Keratinocyte (primary cell): Measurements from ENCODE around the gene EGLN3. TPM values are rescaled to one million over a fixed set of nuclear protein-coding genes. Genes with fewer than 3 reads are reported as not detected.

Experiments
- DNase-seq: peaks from one replicate; pipeline ENCODE4 v3.0.0-alpha.2; 2011; ENCODE audit warnings: low read depth, missing footprints, low spot score
- FAIRE-seq: peaks from 2 replicates; lab custom pipeline; 2011; peaks lifted over from hg19 to GRCh38; lab: Jason Lieb, UNC
- H2AFZ ChIP-seq: 2 replicates; pipeline ENCODE4 v1.6.0; 2012; ENCODE audit warnings: low read length, control low read depth, inconsistent platforms; ENCODE audit not compliant: control insufficient read depth
- H3K27ac ChIP-seq: 2 replicates; pipeline ENCODE4 v1.5.1; 2011; ENCODE audit warnings: low read length; ENCODE audit not compliant: control insufficient read depth, insufficient read depth
- H3K27me3 ChIP-seq: 3 replicates; pipeline ENCODE4 v1.6.0; 2011; ENCODE audit warnings: low read length; ENCODE audit not compliant: control insufficient read depth, insufficient read depth; ENCODE audit errors: extremely low read depth
- H3K36me3 ChIP-seq, 2 experiments: 2 replicates in 1 of 2; 3 replicates in 1 of 2; pipeline ENCODE4 v1.5.1; 2011; ENCODE audit warnings: low read length in 2 of 2, mild to moderate bottlenecking in 1 of 2; ENCODE audit not compliant: control insufficient read depth in 2 of 2, insufficient read depth in 2 of 2; ENCODE audit errors: extremely low read depth in 1 of 2
- H3K4me1 ChIP-seq: 3 replicates; pipeline ENCODE4 v1.5.1; 2011; ENCODE audit warnings: low read length; ENCODE audit not compliant: control insufficient read depth, insufficient read depth; ENCODE audit errors: extremely low read depth
- H3K4me2 ChIP-seq: 3 replicates; pipeline ENCODE4 v1.6.0; 2011; ENCODE audit warnings: low read depth, low read length; ENCODE audit not compliant: control insufficient read depth, insufficient read depth; ENCODE audit errors: extremely low read depth
- H3K4me3 ChIP-seq, 3 experiments: fragments of 200-600 bp in 1 of 3; sonication (generic) in 1 of 3; 2 replicates in 2 of 3; 3 replicates in 1 of 3; pipeline ENCODE4 v1.5.1; 2011 to 2016; ENCODE audit warnings: low read length in 3 of 3, mild to moderate bottlenecking in 3 of 3, control low read depth in 2 of 3, inconsistent platforms in 1 of 3, low read depth in 1 of 3, mixed read lengths in 1 of 3, mixed run types in 1 of 3, moderate library complexity in 1 of 3; ENCODE audit not compliant: control insufficient read depth in 2 of 3, insufficient read depth in 2 of 3; ENCODE audit errors: extremely low read depth in 1 of 3
- H3K79me2 ChIP-seq: 2 replicates; pipeline ENCODE4 v1.6.0; 2012; ENCODE audit warnings: low read length; ENCODE audit not compliant: control insufficient read depth, insufficient read depth
- H3K9ac ChIP-seq: 3 replicates; pipeline ENCODE4 v1.6.0; 2011; ENCODE audit warnings: low read length; ENCODE audit not compliant: control insufficient read depth, insufficient read depth; ENCODE audit errors: extremely low read depth
- H3K9me1 ChIP-seq: 3 replicates; pipeline ENCODE4 v1.6.0; 2011; ENCODE audit warnings: low read length; ENCODE audit not compliant: control insufficient read depth, insufficient read depth; ENCODE audit errors: extremely low read depth
- H3K9me3 ChIP-seq: 2 replicates; pipeline ENCODE4 v1.5.1; 2012; ENCODE audit warnings: low read depth, low read length; ENCODE audit not compliant: control insufficient read depth
- H4K20me1 ChIP-seq: 3 replicates; pipeline ENCODE4 v1.6.0; 2011; ENCODE audit warnings: low read length; ENCODE audit not compliant: control insufficient read depth, insufficient read depth; ENCODE audit errors: extremely low read depth
- CTCF ChIP-seq, 3 experiments: IDR thresholded peaks in 1 of 3; conservative IDR thresholded peaks in 1 of 3; optimal IDR thresholded peaks in 1 of 3; 2 replicates in 2 of 3; 3 replicates in 1 of 3; pipeline versions ENCODE3 to v1.5.1; 2011; ENCODE audit warnings: low read length in 3 of 3, mild to moderate bottlenecking in 3 of 3, moderate library complexity in 2 of 3, control low read depth in 1 of 3, inconsistent platforms in 1 of 3; ENCODE audit not compliant: insufficient read depth in 2 of 3; ENCODE audit errors: extremely low read depth in 1 of 3
- EZH2 ChIP-seq: IDR thresholded peaks from one replicate; pipeline ENCODE4 v1.6.1; 2012; ENCODE audit warnings: inconsistent platforms, mild to moderate bottlenecking, low read length, moderate library complexity
- dilution Hi-C: fragments of 300-500 bp; cut with MboI; formaldehyde crosslinking; loops from one replicate; pipeline ENCODE4 v1.7.0; 2020; ENCODE audit warnings: low sequenced_read_pairs; ENCODE audit not compliant: extremely low pct_ligation_motif_present
- polyA plus RNA-seq, 5 experiments: library from polyadenylated mRNA; depleted of rRNA in 3 of 5; stranded (reverse) in 3 of 5; stranded (forward) in 1 of 5; unstranded in 1 of 5; fragments of >200 nt; gene quantifications; 1 replicate in 1 of 5; 2 replicates in 3 of 5; 3 replicates in 1 of 5; pipeline versions ENCODE4 v1.2.1 to v1.2.3, GENCODE V29; 2011 to 2012; ENCODE audit warnings: missing spikeins in 2 of 5, low read depth in 1 of 5, low replicate concordance in 1 of 5

EGLN3 gene
- polyA plus RNA-seq, 1 donor (not counting 4 experiments of a cell fraction or from before 2014, with no cell fraction given): 9.3 TPM

- H3K9ac ChIP-seq: no peak overlapping the region
- no peaks in the 10 kb centered on the region for H3K9me3 ChIP-seq
- no peak overlapping the region for H3K27ac ChIP-seq
- no peak overlapping the region for H2AFZ ChIP-seq
- FAIRE-seq (no peak), DNase-seq (no peak)
- no peak overlapping the region for H3K4me3 ChIP-seq
- no peaks in the 10 kb centered on the region for H3K36me3 ChIP-seq
- H3K4me1 ChIP-seq: no peaks in the 10 kb centered on the region
- dilution Hi-C loops: no loop called here
- no peaks in the 10 kb centered on the region for H3K27me3 ChIP-seq
- H3K9me1 ChIP-seq: no peaks in the 10 kb centered on the region
- H3K79me2 ChIP-seq: no peaks in the 10 kb centered on the region
- TF ChIP-seq CTCF (optimal IDR thresholded peaks at IDR 0.05 in 1 of 3, IDR thresholded peaks at IDR 0.05 in 1 of 3, conservative IDR thresholded peaks at IDR 0.05 in 1 of 3; ENCODE audit: extremely low read depth in 1 of 3, insufficient read depth in 2 of 3, low read length in 3 of 3) (no peak), EZH2 (no peak)
- H4K20me1 ChIP-seq: no peaks in the 10 kb centered on the region
- H3K4me2 ChIP-seq: no peak overlapping the region
These were observed 15.9 kb downstream of the EGLN3 start for GRCh38 chr14:33934938-33935337.

- no peaks in the 10 kb centered on the region for H3K9me3 ChIP-seq
- H3K27me3 ChIP-seq: no peaks in the 10 kb centered on the region
- no peak overlapping the region for H2AFZ ChIP-seq
- no peaks in the 10 kb centered on the region for H3K9me1 ChIP-seq
- H3K4me3 ChIP-seq: no peak overlapping the region
- no peak overlapping the region for H3K9ac ChIP-seq
- dilution Hi-C loops: no loop called here
- TF ChIP-seq CTCF (optimal IDR thresholded peaks at IDR 0.05 in 1 of 3, IDR thresholded peaks at IDR 0.05 in 1 of 3, conservative IDR thresholded peaks at IDR 0.05 in 1 of 3; ENCODE audit: extremely low read depth in 1 of 3, insufficient read depth in 2 of 3, low read length in 3 of 3) (no peak), EZH2 (no peak)
- H3K4me2 ChIP-seq: no peak overlapping the region
- no peaks in the 10 kb centered on the region for H3K36me3 ChIP-seq
- FAIRE-seq (no peak), DNase-seq (no peak)
- H4K20me1 ChIP-seq: no peaks in the 10 kb centered on the region
- no peaks in the 10 kb centered on the region for H3K79me2 ChIP-seq
- no peaks in the 10 kb centered on the region for H3K4me1 ChIP-seq
- no peak overlapping the region for H3K27ac ChIP-seq
These were observed 16.7 kb downstream of the EGLN3 start for GRCh38 chr14:33934043-33934750.
